ENCODE results near the gene KCNIP4. TPM values are rescaled to one million over a fixed set of nuclear protein-coding genes. Genes with fewer than 3 reads are reported as not detected.

Gene KCNIP4
- total RNA-seq, 4 donors from 2014 or later = 1.3 to 11.1 TPM; not detected in 2

- Histone ChIP-seq H3K9me3 (no peaks in the 10 kb centered on the region), H3K36me3 (no peaks in the 10 kb centered on the region), H3K27me3 (no peaks in the 10 kb centered on the region), H3K4me3 (no peak overlapping the region), H3K27ac (no peak overlapping the region), H3K4me1 (no peaks in the 10 kb centered on the region)
- TF ChIP-seq POLR2A (IDR thresholded peaks at IDR 0.05) = no peak
- TF ChIP-seq, protein P1, sequence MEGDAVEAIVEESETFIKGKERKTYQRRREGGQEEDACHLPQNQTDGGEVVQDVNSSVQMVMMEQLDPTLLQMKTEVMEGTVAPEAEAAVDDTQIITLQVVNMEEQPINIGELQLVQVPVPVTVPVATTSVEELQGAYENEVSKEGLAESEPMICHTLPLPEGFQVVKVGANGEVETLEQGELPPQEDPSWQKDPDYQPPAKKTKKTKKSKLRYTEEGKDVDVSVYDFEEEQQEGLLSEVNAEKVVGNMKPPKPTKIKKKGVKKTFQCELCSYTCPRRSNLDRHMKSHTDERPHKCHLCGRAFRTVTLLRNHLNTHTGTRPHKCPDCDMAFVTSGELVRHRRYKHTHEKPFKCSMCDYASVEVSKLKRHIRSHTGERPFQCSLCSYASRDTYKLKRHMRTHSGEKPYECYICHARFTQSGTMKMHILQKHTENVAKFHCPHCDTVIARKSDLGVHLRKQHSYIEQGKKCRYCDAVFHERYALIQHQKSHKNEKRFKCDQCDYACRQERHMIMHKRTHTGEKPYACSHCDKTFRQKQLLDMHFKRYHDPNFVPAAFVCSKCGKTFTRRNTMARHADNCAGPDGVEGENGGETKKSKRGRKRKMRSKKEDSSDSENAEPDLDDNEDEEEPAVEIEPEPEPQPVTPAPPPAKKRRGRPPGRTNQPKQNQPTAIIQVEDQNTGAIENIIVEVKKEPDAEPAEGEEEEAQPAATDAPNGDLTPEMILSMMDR (IDR thresholded peaks at IDR 0.05) = no peak
- intact Hi-C loops (cut with DNase I; ENCODE audit: low total_unique reads) = no loop called here
- no peak for DNase-seq
These were observed 562.3 kb downstream of the KCNIP4 start for GRCh38 chr4:21386166-21386780.

DNA sequence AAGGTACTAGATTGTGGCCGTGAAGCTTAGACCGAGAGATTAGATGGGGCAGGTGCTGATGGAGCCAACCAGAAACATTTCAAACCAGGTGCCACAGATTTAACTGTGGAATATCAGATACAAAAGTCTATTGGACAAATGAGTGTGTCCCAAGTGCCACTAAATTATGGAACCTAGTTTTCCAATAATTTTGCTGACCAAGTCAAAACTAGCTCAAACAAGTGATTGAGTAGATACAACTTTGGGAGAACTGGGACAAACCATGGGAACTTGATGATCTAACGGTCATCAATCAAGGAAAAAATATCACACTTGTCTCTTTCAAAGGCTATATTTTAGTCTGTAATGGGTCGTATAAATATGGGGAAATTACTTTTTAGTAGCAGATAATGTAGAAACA is 562.9 kb downstream of the KCNIP4 start:
- intact Hi-C loops (cut with DNase I; ENCODE audit: low total_unique reads) = no loop called here
- DNase-seq = no peak

GRCh38 chr4:21384609-21385008 is 564.0 kb downstream of the KCNIP4 start:
- Histone ChIP-seq H3K4me1 (no peaks in the 10 kb centered on the region), H3K27ac (no peak overlapping the region), H3K4me3 (no peak overlapping the region), H3K27me3 (no peaks in the 10 kb centered on the region), H3K36me3 (no peaks in the 10 kb centered on the region), H3K9me3 (no peaks in the 10 kb centered on the region)
- TF ChIP-seq, protein P1 (IDR thresholded peaks at IDR 0.05) = no peak
- intact Hi-C loops (cut with DNase I; ENCODE audit: low total_unique reads) = no loop called here
- no peak for DNase-seq

More for the DNA sequence above, 562.9 kb downstream of the KCNIP4 start:
- no peak for TF ChIP-seq POLR2A (IDR thresholded peaks at IDR 0.05)
- TF ChIP-seq, protein P1 (IDR thresholded peaks at IDR 0.05) = no peak
- Histone ChIP-seq H3K36me3 (no peaks in the 10 kb centered on the region), H3K4me1 (no peaks in the 10 kb centered on the region), H3K9me3 (no peaks in the 10 kb centered on the region), H3K27me3 (no peaks in the 10 kb centered on the region), H3K4me3 (no peak overlapping the region), H3K27ac (no peak overlapping the region)

DNA sequence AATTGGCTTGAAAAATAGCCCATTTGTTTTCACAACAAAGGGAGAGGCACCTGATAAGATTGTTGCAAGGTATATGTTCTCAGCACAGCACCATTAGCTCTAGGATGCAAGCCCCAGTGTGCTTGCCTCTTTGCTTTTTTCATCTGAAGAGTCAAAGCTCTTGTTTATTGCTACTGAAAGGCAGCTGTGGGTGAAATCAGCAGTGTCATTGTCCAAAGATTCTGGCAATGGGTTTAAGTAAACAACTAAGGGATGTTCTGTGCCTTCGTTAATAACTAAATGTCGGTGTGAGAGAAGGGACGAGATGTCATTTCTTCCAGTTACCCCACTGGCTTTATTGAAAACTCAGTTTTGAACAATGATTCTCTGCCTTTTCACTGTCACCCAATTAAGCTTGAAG is 567.7 kb downstream of the KCNIP4 start:
- Histone ChIP-seq H3K27ac (no peak overlapping the region), H3K9me3 (no peaks in the 10 kb centered on the region), H3K36me3 (no peaks in the 10 kb centered on the region), H3K27me3 (no peaks in the 10 kb centered on the region), H3K4me3 (no peak overlapping the region), H3K4me1 (no peaks in the 10 kb centered on the region)
- no peak for TF ChIP-seq POLR2A (IDR thresholded peaks at IDR 0.05)
- TF ChIP-seq, protein P1 (IDR thresholded peaks at IDR 0.05) = no peak
- intact Hi-C loops (cut with DNase I; ENCODE audit: low total_unique reads) = no loop called here
- DNase-seq = no peak

DNA sequence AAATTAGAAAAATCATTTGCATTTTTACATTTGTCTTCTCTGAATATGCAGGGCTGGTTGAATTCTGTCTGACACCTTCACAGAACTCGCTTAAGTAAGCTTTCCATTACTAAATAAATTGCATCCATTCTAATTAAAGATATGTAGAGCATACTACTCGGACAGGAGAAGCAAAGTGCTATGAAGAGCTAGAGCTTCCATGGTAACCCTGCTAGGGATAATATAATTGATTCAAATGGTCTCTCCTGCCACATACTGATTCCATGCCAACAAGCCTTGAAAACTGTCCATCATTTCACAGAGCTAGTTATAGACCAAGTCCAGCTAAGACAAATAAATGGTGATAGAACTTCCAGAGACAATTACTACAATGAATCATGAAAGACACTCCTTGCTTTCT is 571.5 kb downstream of the KCNIP4 start:
- Histone ChIP-seq H3K9me3 (no peaks in the 10 kb centered on the region), H3K27ac (no peak overlapping the region)
- intact Hi-C loops (cut with DNase I; ENCODE audit: low total_unique reads) = no loop called here

More for the DNA sequence above, 571.5 kb downstream of the KCNIP4 start:
- no peaks in the 10 kb centered on the region for H3K36me3 ChIP-seq
- H3K27me3 ChIP-seq = no peaks in the 10 kb centered on the region
- no peak for TF ChIP-seq POLR2A (IDR thresholded peaks at IDR 0.05)
- TF ChIP-seq, protein P1 (IDR thresholded peaks at IDR 0.05) = no peak
- no peaks in the 10 kb centered on the region for H3K4me1 ChIP-seq
- no peak for DNase-seq
- H3K4me3 ChIP-seq = no peak overlapping the region
